A673 (cell line): Measurements from ENCODE around the gene LACTBL1.

Experiments used
- EZH2 ChIP-seq: fragments of 200-600 bp; sonication (generic); IDR thresholded peaks from 2 replicates; pipeline ENCODE4 v1.6.1; 2017; ENCODE audit warnings: borderline replicate concordance, low read depth, mild to moderate bottlenecking, mixed read lengths, antibody characterized with exemption, low read length; ENCODE audit not compliant: poor library complexity, severe bottlenecking
- TF ChIP-seq, protein P1 (sequence below): fragments of 300-800, 200-600 bp; sonication (generic); conservative IDR thresholded peaks from 2 replicates; pipeline ENCODE4 v1.5.1; 2017; ENCODE audit warnings: low read depth, mild to moderate bottlenecking, antibody characterized with exemption, low read length, moderate library complexity, mixed read lengths

DNA sequence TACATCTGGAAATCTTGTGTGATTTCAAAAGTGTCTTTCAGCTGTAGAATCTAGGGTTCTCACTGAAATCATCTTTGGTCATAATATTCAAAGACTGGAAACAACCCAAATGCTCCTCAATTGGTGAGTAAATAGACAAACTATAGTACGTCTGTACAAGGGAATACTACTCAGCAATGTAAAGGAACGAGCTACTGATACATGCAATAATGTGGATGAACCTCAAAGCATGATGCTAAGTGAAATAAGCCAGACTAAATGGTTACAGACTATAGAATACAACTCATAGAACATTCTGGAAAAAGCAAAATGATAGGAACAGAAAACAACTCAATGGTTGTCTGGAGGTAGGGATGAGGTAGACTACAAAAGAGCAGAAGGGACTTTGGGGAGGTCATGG, 2.6 kb downstream of the LACTBL1 start:
- TF ChIP-seq, protein P1, sequence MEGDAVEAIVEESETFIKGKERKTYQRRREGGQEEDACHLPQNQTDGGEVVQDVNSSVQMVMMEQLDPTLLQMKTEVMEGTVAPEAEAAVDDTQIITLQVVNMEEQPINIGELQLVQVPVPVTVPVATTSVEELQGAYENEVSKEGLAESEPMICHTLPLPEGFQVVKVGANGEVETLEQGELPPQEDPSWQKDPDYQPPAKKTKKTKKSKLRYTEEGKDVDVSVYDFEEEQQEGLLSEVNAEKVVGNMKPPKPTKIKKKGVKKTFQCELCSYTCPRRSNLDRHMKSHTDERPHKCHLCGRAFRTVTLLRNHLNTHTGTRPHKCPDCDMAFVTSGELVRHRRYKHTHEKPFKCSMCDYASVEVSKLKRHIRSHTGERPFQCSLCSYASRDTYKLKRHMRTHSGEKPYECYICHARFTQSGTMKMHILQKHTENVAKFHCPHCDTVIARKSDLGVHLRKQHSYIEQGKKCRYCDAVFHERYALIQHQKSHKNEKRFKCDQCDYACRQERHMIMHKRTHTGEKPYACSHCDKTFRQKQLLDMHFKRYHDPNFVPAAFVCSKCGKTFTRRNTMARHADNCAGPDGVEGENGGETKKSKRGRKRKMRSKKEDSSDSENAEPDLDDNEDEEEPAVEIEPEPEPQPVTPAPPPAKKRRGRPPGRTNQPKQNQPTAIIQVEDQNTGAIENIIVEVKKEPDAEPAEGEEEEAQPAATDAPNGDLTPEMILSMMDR = no peak
- TF ChIP-seq EZH2 = no peak
